Activated CD8-positive, alpha-beta T cell treated with anti-CD3 and anti-CD28 coated beads, Interleukin-2, amount 10 ng/mL, durations not matched to agents 7 days and 5 days (primary cell): ENCODE measurements around the gene TIMM22. TPM values are rescaled to one million over a fixed set of nuclear protein-coding genes. Genes with fewer than 3 reads are reported as not detected.

Experiments used
- ATAC-seq: fragments of 150-1000 bp; cut with Tn5 transposase; one replicate; pipeline ENCODE4 v1.10.0; 2021; ENCODE audit warnings: moderate library complexity
- CTCF ChIA-PET: fragments of 350-600 bp; sonication (Branson Sonifier 250); formaldehyde crosslinking; loops from one replicate; lab custom pipeline; 2021; ENCODE audit warnings: antibody characterized with exemption; lab: Charles Lee
- POLR2A ChIA-PET: fragments of 350-600 bp; sonication (Branson Sonifier 250); formaldehyde crosslinking; loops from one replicate; lab custom pipeline; 2021; ENCODE audit warnings: antibody characterized with exemption; lab: Charles Lee
- DNase-seq: peaks from one replicate; pipeline ENCODE4 v3.0.0-alpha.2; 2020
- H3K27ac Mint-ChIP-seq: one replicate; pipeline ENCODE4 v1.8.0; 2021; ENCODE audit warnings: mild to moderate bottlenecking, mixed read lengths
- H3K27me3 Mint-ChIP-seq: one replicate; pipeline ENCODE4 v1.8.0; 2021; ENCODE audit warnings: low read depth, mixed read lengths
- H3K36me3 Mint-ChIP-seq: one replicate; pipeline ENCODE4 v1.8.0; 2021; ENCODE audit warnings: low read depth, mixed read lengths
- H3K4me1 Mint-ChIP-seq: one replicate; pipeline ENCODE4 v1.8.0; 2021; ENCODE audit warnings: low read depth, mixed read lengths
- H3K4me3 Mint-ChIP-seq: one replicate; pipeline ENCODE4 v1.8.0; 2021; ENCODE audit warnings: mild to moderate bottlenecking, mixed read lengths
- H3K9me3 Mint-ChIP-seq: one replicate; pipeline ENCODE4 v1.8.0; 2022; ENCODE audit warnings: mixed read lengths; ENCODE audit not compliant: insufficient read depth
- total RNA-seq, 2 experiments: library from RNA; stranded (reverse); gene quantifications; one replicate each; pipeline ENCODE4 v1.2.3, GENCODE V29; 2021

The TIMM22 gene
- total RNA-seq, 2 experiments from 2014 or later = 10.0 to 10.4 TPM

GRCh38 chr17:1004769-1005295 lies 7.9 kb downstream of the TIMM22 start:
- ChIA-PET CTCF (no interaction called here), POLR2A (no interaction called here)
- Mint-ChIP-seq H3K27ac (no peak overlapping the region), H3K27me3 (no peaks in the 10 kb centered on the region), H3K9me3 (no peaks in the 10 kb centered on the region), H3K4me3 (no peak overlapping the region), H3K36me3 (peaks cover 40% of the 10 kb centered on the region), H3K4me1 (peaks cover 9% of the 10 kb centered on the region)
- DNase-seq (no peak), ATAC-seq (no peak)

GRCh38 chr17:1005361-1005946 lies 8.5 kb downstream of the TIMM22 start:
- no peak for DNase-seq
- H3K27ac Mint-ChIP-seq = peak overlapping the region; percentile 28
- ChIA-PET CTCF (no interaction called here), POLR2A (no interaction called here)
- no peaks in the 10 kb centered on the region for H3K9me3 Mint-ChIP-seq
- no peak overlapping the region for H3K4me3 Mint-ChIP-seq
- peaks cover 37% of the 10 kb centered on the region for H3K36me3 Mint-ChIP-seq
- peaks cover 9% of the 10 kb centered on the region for H3K4me1 Mint-ChIP-seq
- H3K27me3 Mint-ChIP-seq = no peaks in the 10 kb centered on the region
- ATAC-seq = no peak

GRCh38 chr17:1006054-1006453 lies 9.1 kb downstream of the TIMM22 start:
- ATAC-seq (no peak), DNase-seq (no peak)
- no peak overlapping the region for H3K27ac Mint-ChIP-seq
- no peaks in the 10 kb centered on the region for H3K9me3 Mint-ChIP-seq
- H3K27me3 Mint-ChIP-seq = no peaks in the 10 kb centered on the region
- POLR2A ChIA-PET = no interaction called here
- H3K36me3 Mint-ChIP-seq = peaks cover 32% of the 10 kb centered on the region
- no peak overlapping the region for H3K4me3 Mint-ChIP-seq
- H3K4me1 Mint-ChIP-seq = peaks cover 9% of the 10 kb centered on the region
- CTCF ChIA-PET = interaction anchor here (1.5 kb wide), 1 partner anchor 7 kb away, joined by 4 read pairs; no protein-coding TSS in a partner anchor

- peaks cover 22% of the 10 kb centered on the region for H3K36me3 Mint-ChIP-seq
- H3K27me3 Mint-ChIP-seq = no peaks in the 10 kb centered on the region
- CTCF ChIA-PET = interaction anchor here (1.5 kb wide), 2 partner anchors 9 to 11 kb away, joined by 4 to 5 read pairs; partner anchors contain the start of gene TIMM22
- peaks cover 9% of the 10 kb centered on the region for H3K4me1 Mint-ChIP-seq
- DNase-seq (no peak), ATAC-seq (no peak)
- no peaks in the 10 kb centered on the region for H3K9me3 Mint-ChIP-seq
- POLR2A ChIA-PET = interaction anchor here (1.2 kb wide), 1 partner anchor 10 kb away, joined by 5 read pairs; the partner anchor contains the start of gene TIMM22
- H3K27ac Mint-ChIP-seq = no peak overlapping the region
- H3K4me3 Mint-ChIP-seq = no peak overlapping the region
Observed at GRCh38 chr17:1007310-1008007, 10.5 kb downstream of the TIMM22 start.

GRCh38 chr17:1008008-1008761 lies 11.3 kb downstream of the TIMM22 start:
- Mint-ChIP-seq H3K36me3 (peaks cover 17% of the 10 kb centered on the region), H3K4me1 (peaks cover 9% of the 10 kb centered on the region), H3K27ac (no peak overlapping the region), H3K9me3 (no peaks in the 10 kb centered on the region), H3K27me3 (no peaks in the 10 kb centered on the region), H3K4me3 (no peak overlapping the region)
- ATAC-seq (no peak), DNase-seq (no peak)
- CTCF ChIA-PET = interaction anchor here (1.5 kb wide), 1 partner anchor 12 kb away, joined by 5 read pairs; the partner anchor contains the start of gene TIMM22
- POLR2A ChIA-PET = no interaction called here

GRCh38 chr17:1009229-1010085 lies 12.5 kb downstream of the TIMM22 start:
- CTCF ChIA-PET = interaction anchor here (1.0 kb wide), 1 partner anchor 13 kb away, joined by 4 read pairs; the partner anchor contains the start of gene TIMM22
- H3K4me3 Mint-ChIP-seq = no peak overlapping the region
- H3K4me1 Mint-ChIP-seq = peaks cover 9% of the 10 kb centered on the region
- peaks cover 17% of the 10 kb centered on the region for H3K36me3 Mint-ChIP-seq
- no peaks in the 10 kb centered on the region for H3K9me3 Mint-ChIP-seq
- H3K27me3 Mint-ChIP-seq = no peaks in the 10 kb centered on the region
- POLR2A ChIA-PET = no interaction called here
- H3K27ac Mint-ChIP-seq = no peak overlapping the region
- DNase-seq (no peak), ATAC-seq (no peak)

- Mint-ChIP-seq H3K27me3 (no peaks in the 10 kb centered on the region), H3K4me3 (no peak overlapping the region), H3K36me3 (peaks cover 15% of the 10 kb centered on the region), H3K4me1 (peaks cover 9% of the 10 kb centered on the region), H3K27ac (no peak overlapping the region), H3K9me3 (no peaks in the 10 kb centered on the region)
- POLR2A ChIA-PET = no interaction called here
- no peak for DNase-seq
- CTCF ChIA-PET = interaction anchor here (1.0 kb wide), 1 partner anchor 13 kb away, joined by 4 read pairs; the partner anchor contains the start of gene TIMM22
- ATAC-seq = no peak
Observed at GRCh38 chr17:1010086-1010450, 13.1 kb downstream of the TIMM22 start.

- CTCF ChIA-PET = interaction anchor here (1.0 kb wide), 1 partner anchor 14 kb away, joined by 4 read pairs; the partner anchor contains the start of gene TIMM22
- DNase-seq (no peak), ATAC-seq (no peak)
- no peaks in the 10 kb centered on the region for H3K27me3 Mint-ChIP-seq
- peaks cover 10% of the 10 kb centered on the region for H3K36me3 Mint-ChIP-seq
- peaks cover 4% of the 10 kb centered on the region for H3K4me1 Mint-ChIP-seq
- no peak overlapping the region for H3K27ac Mint-ChIP-seq
- POLR2A ChIA-PET = no interaction called here
- H3K9me3 Mint-ChIP-seq = no peaks in the 10 kb centered on the region
- no peak overlapping the region for H3K4me3 Mint-ChIP-seq
Observed at GRCh38 chr17:1010586-1010985, 13.7 kb downstream of the TIMM22 start.

GRCh38 chr17:1011138-1011537 lies 14.2 kb downstream of the TIMM22 start:
- POLR2A ChIA-PET = no interaction called here
- CTCF ChIA-PET = no interaction called here
- Mint-ChIP-seq H3K36me3 (peaks cover 6% of the 10 kb centered on the region), H3K4me3 (no peak overlapping the region), H3K27ac (no peak overlapping the region), H3K9me3 (no peaks in the 10 kb centered on the region), H3K4me1 (no peaks in the 10 kb centered on the region), H3K27me3 (no peaks in the 10 kb centered on the region)
- ATAC-seq (no peak), DNase-seq (no peak)

GRCh38 chr17:1011760-1012735 lies 15.1 kb downstream of the TIMM22 start:
- no peaks in the 10 kb centered on the region for H3K27me3 Mint-ChIP-seq
- H3K36me3 Mint-ChIP-seq = peaks cover 6% of the 10 kb centered on the region
- ATAC-seq (no peak), DNase-seq (no peak)
- H3K4me3 Mint-ChIP-seq = no peak overlapping the region
- no peaks in the 10 kb centered on the region for H3K9me3 Mint-ChIP-seq
- POLR2A ChIA-PET = no interaction called here
- CTCF ChIA-PET = no interaction called here
- H3K4me1 Mint-ChIP-seq = no peaks in the 10 kb centered on the region
- H3K27ac Mint-ChIP-seq = no peak overlapping the region
